ENCODE measurements around the gene IL26. TPM values are rescaled to one million over a fixed set of nuclear protein-coding genes. Genes with fewer than 3 reads are reported as not detected.

Gene IL26
- total RNA-seq, 4 donors from 2014 or later = not detected

- Histone ChIP-seq H3K4me3 (no peak overlapping the region), H3K9me3 (no peaks in the 10 kb centered on the region), H3K27ac (replicated peaks in 1 of 4) (no peak overlapping the region), H3K4me1 (no peaks in the 10 kb centered on the region), H3K36me3 (no peaks in the 10 kb centered on the region), H3K27me3 (no peaks in the 10 kb centered on the region)
- 70% methylated on average over 1 of the region's 1 CpG for WGBS
- TF ChIP-seq POLR2AphosphoS5 (IDR thresholded peaks at IDR 0.05) = no peak
- no peak for TF ChIP-seq POLR2A (IDR thresholded peaks at IDR 0.05; ENCODE audit: low read depth)
- no peak for TF ChIP-seq EP300 (IDR thresholded peaks at IDR 0.05)
- TF ChIP-seq CTCF (IDR thresholded peaks at IDR 0.05) = no peak
- no peak for DNase-seq (ENCODE audit: extremely low spot score)
- intact Hi-C loops (cut with DNase I) = no loop called here
Measured at GRCh38 chr12:68156636-68157035, 69.0 kb downstream of the IL26 start.

- Histone ChIP-seq H3K27ac (replicated peaks in 1 of 4) (no peak overlapping the region), H3K9me3 (no peaks in the 10 kb centered on the region), H3K4me1 (no peaks in the 10 kb centered on the region), H3K36me3 (no peaks in the 10 kb centered on the region), H3K4me3 (no peak overlapping the region), H3K27me3 (no peaks in the 10 kb centered on the region)
- 29% methylated on average over 1 of the region's 1 CpG for WGBS
- intact Hi-C loops (cut with DNase I) = no loop called here
- no peak for DNase-seq (ENCODE audit: extremely low spot score)
- TF ChIP-seq POLR2A (IDR thresholded peaks at IDR 0.05; ENCODE audit: low read depth) (no peak), CTCF (IDR thresholded peaks at IDR 0.05) (no peak), EP300 (IDR thresholded peaks at IDR 0.05) (no peak), POLR2AphosphoS5 (IDR thresholded peaks at IDR 0.05) (no peak)
Measured at GRCh38 chr12:68154779-68155178, 70.8 kb downstream of the IL26 start.

Other genes starting within 250 kb of the IL26 start
- not detected for gene IFNG-AS1, start 236.4 kb downstream of the IL26 start, total RNA-seq
- not detected for gene IFNG, start 66.1 kb downstream of the IL26 start, total RNA-seq
- not detected for gene IL22, start 27.8 kb upstream of the IL26 start, total RNA-seq
- 10 to 100 TPM; 11.3 to 33.2 (median 14.7) TPM for gene MDM1, start 106.6 kb upstream of the IL26 start, total RNA-seq

Measured in esophagus muscularis mucosa (tissue), 4 donors.